Stimulated activated CD8-positive, alpha-beta memory T cell treated with anti-CD3 and anti-CD28 coated beads, Interleukin-2, amount 100 ng/mL, for 1 hour (primary cell): ENCODE data around the gene DNAJC1.

ENCODE experiments used
- DNase-seq, 2 donors: peaks; one replicate each; pipeline ENCODE4 v3.0.0-alpha.2; 2020; ENCODE audit warnings: low read depth in 2 of 2

DNAJC1 gene

GRCh38 chr10:21764466-21765189 is 238.9 kb downstream of the DNAJC1 start:
- no peak for DNase-seq

DNA sequence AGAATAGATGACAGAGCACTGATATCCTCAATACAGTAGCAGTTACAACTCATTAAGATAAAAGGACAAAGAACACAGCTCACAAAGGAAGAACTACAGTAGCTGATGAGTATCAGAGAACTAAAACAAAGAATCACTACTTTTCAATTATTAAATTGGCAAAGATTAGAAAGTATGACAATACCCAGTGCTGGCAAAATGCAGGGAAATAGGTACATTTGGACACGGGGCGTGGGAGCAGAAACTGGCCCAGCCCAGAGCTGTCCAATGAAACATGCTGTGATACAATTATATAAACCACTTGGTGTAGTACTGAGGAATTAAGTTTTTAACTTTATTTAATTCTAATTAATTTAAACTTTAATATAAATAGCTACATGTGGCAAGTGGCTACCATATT is 243.2 kb downstream of the DNAJC1 start:
- DNase-seq, result no peak

DNA sequence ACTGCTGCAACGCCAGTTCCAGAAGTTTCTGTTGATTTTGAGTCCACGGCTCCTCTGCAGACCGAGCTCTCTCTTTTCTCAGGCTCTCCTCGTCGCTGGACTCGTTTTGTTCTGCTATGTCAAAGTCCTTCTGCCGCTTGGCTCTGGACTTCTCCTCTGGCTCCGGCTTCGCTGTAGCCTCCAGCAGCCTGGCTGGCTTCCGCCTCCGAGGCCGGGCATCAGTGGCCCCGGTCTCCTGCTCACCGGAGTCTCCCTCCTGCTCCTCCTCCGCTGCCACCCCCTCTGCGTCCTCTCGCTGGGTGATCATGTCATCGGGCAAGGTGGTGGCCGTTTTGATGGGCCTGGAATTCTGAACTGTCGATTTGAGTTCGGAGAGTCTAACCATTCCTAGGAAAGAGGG is 244.3 kb downstream of the DNAJC1 start:
- DNase-seq, result no peak

GRCh38 chr10:21758696-21759095 is 244.8 kb downstream of the DNAJC1 start:
- no peak for DNase-seq

DNA sequence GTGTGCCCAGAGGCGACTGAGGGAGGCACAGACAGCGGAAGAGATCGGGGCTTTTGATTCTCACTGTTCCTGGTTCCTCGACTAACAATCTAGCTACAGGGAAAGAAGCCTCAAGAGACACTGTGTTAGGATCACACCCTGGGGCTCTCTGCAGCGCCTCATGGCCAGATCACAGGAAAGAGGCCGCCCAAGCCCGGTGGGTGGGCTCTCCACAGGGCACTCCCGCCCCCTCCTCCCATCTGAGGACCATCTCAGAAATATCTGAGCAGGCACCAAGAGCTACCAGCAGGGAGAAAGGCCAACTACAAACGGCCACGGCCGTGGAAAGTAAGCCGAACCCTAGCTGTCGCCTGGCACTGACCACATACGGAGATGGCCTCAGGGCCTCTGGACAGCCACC is 245.3 kb downstream of the DNAJC1 start:
- no peak for DNase-seq

GRCh38 chr10:21757185-21757901 is 246.2 kb downstream of the DNAJC1 start:
- DNase-seq, result no peak

- no peak for DNase-seq
Measured at GRCh38 chr10:21756707-21757106, 246.8 kb downstream of the DNAJC1 start.

DNA sequence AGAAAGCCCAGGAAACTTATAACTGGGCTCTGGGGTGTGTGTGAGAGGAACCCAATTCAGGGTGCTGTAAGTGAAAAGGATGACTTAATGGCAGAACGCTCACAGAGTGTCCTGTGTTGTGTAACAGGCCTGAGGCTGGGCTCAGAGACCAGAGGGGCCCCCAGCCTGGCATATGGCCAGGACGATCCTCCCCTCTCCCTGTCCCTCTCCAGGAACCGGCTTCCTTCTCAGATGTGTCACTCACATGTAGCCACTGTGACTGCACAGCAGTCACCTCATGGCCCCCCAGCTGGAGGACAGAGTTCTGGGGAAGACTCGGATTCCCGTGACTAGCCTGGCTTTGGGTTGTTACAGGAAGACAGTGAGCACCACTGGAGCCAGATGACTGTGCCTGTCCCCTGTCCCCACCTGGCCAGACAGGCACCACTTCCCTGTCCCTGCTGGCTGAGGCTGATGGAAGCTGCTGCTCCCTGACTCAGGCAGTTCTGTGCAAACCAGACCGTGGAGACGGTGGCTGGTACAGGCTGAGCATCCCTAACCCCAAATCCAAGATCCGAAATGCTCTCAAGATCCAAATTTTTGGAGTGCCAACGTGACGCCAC is 249.0 kb downstream of the DNAJC1 start:
- DNase-seq, result no peak

GRCh38 chr10:21753497-21754270 is 249.8 kb downstream of the DNAJC1 start:
- no peak for DNase-seq

DNA sequence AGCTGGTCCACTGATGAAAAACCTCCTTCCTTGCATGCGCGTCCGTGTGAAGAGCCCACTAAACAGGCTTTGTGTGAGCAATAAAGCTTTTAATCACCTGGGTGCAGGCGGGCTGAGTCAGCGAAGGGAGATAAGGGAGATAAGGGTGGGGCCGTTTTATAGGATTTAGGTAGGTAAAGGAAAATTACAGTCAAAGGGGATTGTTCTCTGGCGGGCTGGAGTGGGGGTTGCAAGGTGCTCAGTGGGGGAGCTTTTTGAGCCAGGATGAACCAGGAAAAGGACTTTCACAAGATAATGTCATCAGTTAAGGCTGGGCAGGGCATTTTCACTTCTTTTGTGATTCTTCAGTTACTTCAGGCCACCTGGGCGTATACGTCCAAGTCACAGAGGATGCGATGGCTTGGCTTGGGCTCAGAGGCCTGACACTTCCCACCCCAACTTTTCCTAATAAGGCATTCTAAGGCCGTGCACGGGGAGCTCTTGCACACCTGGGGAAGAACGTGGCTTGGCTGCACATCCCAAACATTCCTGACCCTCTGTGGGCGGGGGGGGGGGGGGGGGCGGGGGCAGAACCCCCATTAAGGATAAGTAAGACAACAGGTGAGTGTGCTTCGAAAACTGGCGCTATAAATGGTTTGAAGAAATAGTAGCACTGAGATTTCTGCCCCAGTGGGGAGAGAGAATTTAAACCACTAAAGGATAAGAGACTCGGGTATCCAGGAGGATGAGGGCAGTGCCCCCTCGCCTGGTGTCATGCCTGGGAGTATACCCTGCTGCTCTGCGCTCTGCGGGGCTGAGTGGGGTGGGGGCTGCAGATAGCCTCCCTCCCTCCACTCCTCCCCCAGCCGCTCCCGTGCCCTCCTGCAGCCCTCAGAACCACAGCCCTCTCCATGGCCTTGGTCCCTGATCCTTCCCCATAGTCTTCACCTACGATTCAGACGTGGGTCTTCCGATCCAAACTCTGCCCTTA is 251.9 kb downstream of the DNAJC1 start:
- no peak for DNase-seq

- no peak for DNase-seq
Measured at GRCh38 chr10:21750424-21750823, 253.1 kb downstream of the DNAJC1 start.

DNA sequence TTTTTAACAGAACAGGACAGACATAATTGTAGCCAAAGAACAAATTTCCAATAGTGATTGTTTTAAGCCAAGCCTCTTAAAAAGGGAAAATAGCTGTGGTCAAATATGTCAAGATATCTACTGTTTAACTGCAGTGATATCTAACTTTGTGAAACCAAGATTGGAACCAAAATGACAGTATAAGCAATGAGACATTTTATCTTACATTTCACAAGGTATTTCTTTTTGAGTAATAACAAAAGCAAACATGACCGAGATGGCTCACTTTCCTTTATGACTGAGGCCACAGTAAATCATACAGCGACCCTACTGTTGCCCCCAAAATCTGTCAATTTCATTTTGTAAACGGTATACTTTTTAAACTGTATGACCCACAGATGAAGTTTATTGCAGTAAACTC is 253.7 kb downstream of the DNAJC1 start:
- DNase-seq, result no peak

- DNase-seq, result no peak
Measured at GRCh38 chr10:21747809-21748208, 255.7 kb downstream of the DNAJC1 start.

GRCh38 chr10:21746118-21746517 is 257.4 kb downstream of the DNAJC1 start:
- no peak for DNase-seq

DNA sequence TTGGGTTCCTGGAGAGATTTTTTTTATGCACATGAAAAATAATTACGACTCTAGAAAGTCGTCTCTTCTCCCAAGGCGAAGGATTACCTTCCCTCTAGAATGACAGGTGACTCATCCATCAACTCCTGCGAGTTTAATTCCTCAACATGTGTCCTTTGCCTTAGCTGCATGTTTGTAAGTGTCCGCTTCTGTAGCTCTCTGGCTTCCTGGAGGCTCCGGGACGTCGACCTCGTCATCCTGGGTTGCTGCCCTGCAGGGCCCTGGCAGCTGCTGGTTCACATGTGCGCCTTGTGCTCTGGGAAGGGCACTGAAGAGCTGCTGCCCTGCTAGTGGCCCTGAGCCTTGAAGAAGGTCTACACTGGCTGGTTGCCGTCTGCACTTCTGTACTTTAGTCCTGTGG is 259.3 kb downstream of the DNAJC1 start:
- no peak for DNase-seq

DNA sequence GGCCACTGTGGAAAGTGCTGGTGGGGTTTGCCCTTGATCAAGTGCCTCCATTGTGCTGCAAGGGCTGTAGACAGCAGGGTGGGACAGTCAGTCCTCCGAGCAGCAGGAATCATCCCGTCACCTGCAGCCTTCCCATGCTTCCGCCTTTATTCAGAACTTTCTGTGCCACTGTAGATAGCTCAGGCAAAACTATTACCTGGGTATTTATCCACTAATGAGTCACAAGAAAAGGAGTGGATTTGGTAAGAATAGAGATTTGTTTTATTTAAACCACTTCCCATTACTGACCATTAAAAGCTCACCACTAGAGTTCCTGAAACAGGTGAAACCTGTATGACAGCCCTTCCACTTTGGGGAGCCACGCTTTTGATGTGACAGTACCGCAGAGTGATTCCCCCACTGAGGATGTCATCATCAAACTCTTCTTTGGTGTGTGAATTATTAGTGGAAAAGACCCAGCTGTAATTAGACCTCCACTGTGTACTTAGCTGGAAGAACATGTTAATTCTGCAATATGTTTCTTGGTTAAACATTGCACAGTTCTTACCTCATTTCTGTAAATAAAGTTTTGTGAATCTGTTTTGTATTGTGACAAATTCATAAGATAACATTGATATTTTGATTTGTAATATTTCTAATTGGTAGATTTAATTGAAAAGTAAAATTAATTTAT is 260.7 kb downstream of the DNAJC1 start:
- no peak for DNase-seq

GRCh38 chr10:21740989-21741388 is 262.5 kb downstream of the DNAJC1 start:
- no peak for DNase-seq

- DNase-seq, result no peak
Measured at GRCh38 chr10:21737106-21737505, 266.4 kb downstream of the DNAJC1 start.

GRCh38 chr10:21733710-21734109 is 269.8 kb downstream of the DNAJC1 start:
- DNase-seq, result no peak

DNA sequence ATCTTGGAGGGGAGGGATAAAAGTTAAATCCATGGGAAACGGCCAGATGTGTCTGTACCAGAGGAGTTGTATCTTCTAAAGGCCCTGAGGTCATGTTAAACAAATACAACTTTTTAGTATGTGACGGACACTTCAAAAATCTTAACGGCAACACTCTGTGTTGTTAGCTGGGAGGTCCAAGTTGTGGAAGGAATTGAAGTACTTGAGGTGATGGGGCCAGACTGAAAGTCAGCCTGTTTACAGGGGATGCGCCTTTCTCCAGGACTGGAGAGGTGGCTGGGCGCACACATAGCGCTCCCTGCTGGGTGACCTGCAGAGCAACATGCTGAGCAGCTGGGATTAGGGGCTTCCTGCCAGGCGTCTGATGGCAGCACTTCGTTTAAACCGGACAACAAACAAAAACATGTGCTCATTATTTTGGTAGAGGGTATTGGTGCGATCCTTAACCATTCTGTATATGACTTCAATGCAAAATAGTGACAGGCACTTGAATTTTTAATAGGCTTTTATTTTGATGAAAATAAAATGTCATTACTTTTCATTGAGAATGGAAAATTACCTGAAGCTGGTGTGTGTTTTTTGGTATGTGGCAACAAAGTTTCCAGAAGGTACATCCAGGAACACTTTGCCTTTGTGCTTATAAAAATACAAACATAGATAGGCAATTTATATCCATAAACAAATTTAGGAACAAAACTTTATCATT is 271.3 kb downstream of the DNAJC1 start:
- DNase-seq, result no peak
